ENCODE measurements around the gene GGTLC3.
"Not testable (repeated sequence)": the region's sequence is repeated elsewhere in the genome, so short reads cannot be mapped to it uniquely, and the experiment has no call there.

DNA sequence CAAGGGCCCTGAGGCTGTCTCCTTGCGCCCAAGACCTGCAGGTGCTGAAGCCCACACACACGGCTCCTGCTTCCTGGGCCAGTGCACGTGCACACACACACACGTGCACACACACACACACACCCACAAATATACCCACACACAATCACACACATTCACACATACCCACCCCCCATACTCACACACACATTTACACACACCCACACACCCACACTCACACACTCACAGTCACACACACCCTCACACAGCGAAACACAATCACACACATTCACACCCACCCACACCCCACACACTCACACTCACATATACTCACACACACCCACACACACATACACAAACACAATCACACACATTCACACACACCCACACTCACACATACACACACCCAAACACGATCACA lies 6.6 kb downstream of the GGTLC3 start:
- TF ChIP-seq, protein P1, sequence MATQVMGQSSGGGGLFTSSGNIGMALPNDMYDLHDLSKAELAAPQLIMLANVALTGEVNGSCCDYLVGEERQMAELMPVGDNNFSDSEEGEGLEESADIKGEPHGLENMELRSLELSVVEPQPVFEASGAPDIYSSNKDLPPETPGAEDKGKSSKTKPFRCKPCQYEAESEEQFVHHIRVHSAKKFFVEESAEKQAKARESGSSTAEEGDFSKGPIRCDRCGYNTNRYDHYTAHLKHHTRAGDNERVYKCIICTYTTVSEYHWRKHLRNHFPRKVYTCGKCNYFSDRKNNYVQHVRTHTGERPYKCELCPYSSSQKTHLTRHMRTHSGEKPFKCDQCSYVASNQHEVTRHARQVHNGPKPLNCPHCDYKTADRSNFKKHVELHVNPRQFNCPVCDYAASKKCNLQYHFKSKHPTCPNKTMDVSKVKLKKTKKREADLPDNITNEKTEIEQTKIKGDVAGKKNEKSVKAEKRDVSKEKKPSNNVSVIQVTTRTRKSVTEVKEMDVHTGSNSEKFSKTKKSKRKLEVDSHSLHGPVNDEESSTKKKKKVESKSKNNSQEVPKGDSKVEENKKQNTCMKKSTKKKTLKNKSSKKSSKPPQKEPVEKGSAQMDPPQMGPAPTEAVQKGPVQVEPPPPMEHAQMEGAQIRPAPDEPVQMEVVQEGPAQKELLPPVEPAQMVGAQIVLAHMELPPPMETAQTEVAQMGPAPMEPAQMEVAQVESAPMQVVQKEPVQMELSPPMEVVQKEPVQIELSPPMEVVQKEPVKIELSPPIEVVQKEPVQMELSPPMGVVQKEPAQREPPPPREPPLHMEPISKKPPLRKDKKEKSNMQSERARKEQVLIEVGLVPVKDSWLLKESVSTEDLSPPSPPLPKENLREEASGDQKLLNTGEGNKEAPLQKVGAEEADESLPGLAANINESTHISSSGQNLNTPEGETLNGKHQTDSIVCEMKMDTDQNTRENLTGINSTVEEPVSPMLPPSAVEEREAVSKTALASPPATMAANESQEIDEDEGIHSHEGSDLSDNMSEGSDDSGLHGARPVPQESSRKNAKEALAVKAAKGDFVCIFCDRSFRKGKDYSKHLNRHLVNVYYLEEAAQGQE (IDR thresholded peaks at IDR 0.05; ENCODE audit: unreplicated experiment), result not testable (repeated sequence)
- TF ChIP-seq EZH2phosphoT487 (IDR thresholded peaks at IDR 0.05; ENCODE audit: unreplicated experiment); EZH2 (IDR thresholded peaks at IDR 0.05; ENCODE audit: low read depth, unreplicated experiment); ETS1 (IDR thresholded peaks at IDR 0.05): not testable (repeated sequence)
- TF ChIP-seq, protein P2, sequence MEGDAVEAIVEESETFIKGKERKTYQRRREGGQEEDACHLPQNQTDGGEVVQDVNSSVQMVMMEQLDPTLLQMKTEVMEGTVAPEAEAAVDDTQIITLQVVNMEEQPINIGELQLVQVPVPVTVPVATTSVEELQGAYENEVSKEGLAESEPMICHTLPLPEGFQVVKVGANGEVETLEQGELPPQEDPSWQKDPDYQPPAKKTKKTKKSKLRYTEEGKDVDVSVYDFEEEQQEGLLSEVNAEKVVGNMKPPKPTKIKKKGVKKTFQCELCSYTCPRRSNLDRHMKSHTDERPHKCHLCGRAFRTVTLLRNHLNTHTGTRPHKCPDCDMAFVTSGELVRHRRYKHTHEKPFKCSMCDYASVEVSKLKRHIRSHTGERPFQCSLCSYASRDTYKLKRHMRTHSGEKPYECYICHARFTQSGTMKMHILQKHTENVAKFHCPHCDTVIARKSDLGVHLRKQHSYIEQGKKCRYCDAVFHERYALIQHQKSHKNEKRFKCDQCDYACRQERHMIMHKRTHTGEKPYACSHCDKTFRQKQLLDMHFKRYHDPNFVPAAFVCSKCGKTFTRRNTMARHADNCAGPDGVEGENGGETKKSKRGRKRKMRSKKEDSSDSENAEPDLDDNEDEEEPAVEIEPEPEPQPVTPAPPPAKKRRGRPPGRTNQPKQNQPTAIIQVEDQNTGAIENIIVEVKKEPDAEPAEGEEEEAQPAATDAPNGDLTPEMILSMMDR (conservative IDR thresholded peaks at IDR 0.05; ENCODE audit: low read depth in 2 of 2), result not testable (repeated sequence)

Data from GM23338 (cell line).